ENCODE data around the gene METAP1D.
"Not testable (repeated sequence)": the region's sequence is repeated elsewhere in the genome, so short reads cannot be mapped to it uniquely, and the experiment has no call there.

METAP1D gene

GRCh38 chr2:172048508-172049503 lies 49.1 kb downstream of the METAP1D start:
- DNase-seq: no peak

GRCh38 chr2:172049567-172050120 lies 49.9 kb downstream of the METAP1D start:
- no peak for DNase-seq

GRCh38 chr2:172050479-172051125 lies 50.8 kb downstream of the METAP1D start:
- no peak for DNase-seq

GRCh38 chr2:172052000-172052983 lies 52.5 kb downstream of the METAP1D start:
- DNase-seq: no peak

- DNase-seq: no peak
Measured at GRCh38 chr2:172053486-172053885, 53.7 kb downstream of the METAP1D start.

- DNase-seq: no peak
Measured at GRCh38 chr2:172056293-172056692, 56.5 kb downstream of the METAP1D start.

GRCh38 chr2:172058660-172059059 lies 58.9 kb downstream of the METAP1D start:
- DNase-seq: no peak

GRCh38 chr2:172060118-172060517 lies 60.4 kb downstream of the METAP1D start:
- not testable (repeated sequence) for DNase-seq

- DNase-seq: no peak
Measured at GRCh38 chr2:172062402-172063004, 62.8 kb downstream of the METAP1D start.

- no peak for DNase-seq
Measured at GRCh38 chr2:172063446-172063845, 63.7 kb downstream of the METAP1D start.

- DNase-seq: no peak
Measured at GRCh38 chr2:172065111-172065510, 65.4 kb downstream of the METAP1D start.

- DNase-seq: no peak
Measured at GRCh38 chr2:172066394-172066886, 66.7 kb downstream of the METAP1D start.

- DNase-seq: not testable (repeated sequence)
Measured at GRCh38 chr2:172067905-172068304, 68.2 kb downstream of the METAP1D start.

GRCh38 chr2:172070936-172071335 lies 71.2 kb downstream of the METAP1D start:
- no peak for DNase-seq

- DNase-seq: no peak
Measured at GRCh38 chr2:172072303-172072702, 72.5 kb downstream of the METAP1D start.

GRCh38 chr2:172072706-172073105 lies 73.0 kb downstream of the METAP1D start:
- DNase-seq: no peak

- DNase-seq: no peak
Measured at GRCh38 chr2:172073518-172073917, 73.8 kb downstream of the METAP1D start.

- no peak for DNase-seq
Measured at GRCh38 chr2:172074254-172074653, 74.5 kb downstream of the METAP1D start.

- DNase-seq: peak; percentile 8
Measured at GRCh38 chr2:172079416-172079815, 79.7 kb downstream of the METAP1D start.

GRCh38 chr2:172079838-172080640 lies 80.3 kb downstream of the METAP1D start:
- DNase-seq: peak; percentile 62
